Gastroesophageal sphincter (tissue), 4 donors: Measurements from ENCODE around the gene GSX2. TPM values are rescaled to one million over a fixed set of nuclear protein-coding genes. Genes with fewer than 3 reads are reported as not detected.

Experiments
- ATAC-seq: fragments of 150-250 bp; one replicate; pipeline ENCODE4 v1.9.1; 2016; ENCODE audit warnings: mild to moderate bottlenecking, moderate library complexity
- H3K27ac ChIP-seq, 4 donors: fragments of 200-600 bp; sonication (generic) in 3 of 4; 1 replicate in 3 of 4; 2 replicates in 1 of 4; pipeline ENCODE4 v1.5.1; 2016 to 2019
- H3K27me3 ChIP-seq: fragments of 200-600 bp; sonication (generic); one replicate; pipeline ENCODE4 v1.5.1; 2019
- H3K36me3 ChIP-seq, 2 donors: fragments of 200-600 bp; sonication (generic); one replicate each; pipeline ENCODE4 v1.5.1; 2019; ENCODE audit warnings: control low read depth in 1 of 2
- H3K4me1 ChIP-seq, 3 donors: fragments of 200-600 bp; sonication (generic); 1 replicate in 2 of 3; 2 replicates in 1 of 3; pipeline ENCODE4 v1.5.1; 2016 to 2019; ENCODE audit warnings: control low read depth in 2 of 3
- H3K4me3 ChIP-seq, 2 donors: fragments of 200-600 bp; sonication (generic); one replicate each; pipeline ENCODE4 v1.5.1; 2019; ENCODE audit warnings: mild to moderate bottlenecking in 1 of 2, moderate library complexity in 1 of 2
- H3K9me3 ChIP-seq, 3 donors: fragments of 200-600 bp; sonication (generic); one replicate each; pipeline ENCODE4 v1.5.1; 2017 to 2019; ENCODE audit warnings: control low read depth in 2 of 3
- EP300 ChIP-seq: sonication (generic); formaldehyde crosslinking; IDR thresholded peaks from one replicate; pipeline ENCODE4 v1.6.1; 2017; ENCODE audit warnings: antibody characterized with exemption, mild to moderate bottlenecking
- POLR2A ChIP-seq, 2 donors: fragments of 450-650 bp; IDR thresholded peaks; one replicate each; pipeline ENCODE4 v1.6.1; 2017; ENCODE audit warnings: antibody characterized with exemption in 2 of 2, mild to moderate bottlenecking in 2 of 2, moderate library complexity in 1 of 2
- POLR2AphosphoS5 ChIP-seq: sonication (generic); formaldehyde crosslinking; IDR thresholded peaks from one replicate; pipeline ENCODE4 v1.6.1; 2017; ENCODE audit warnings: antibody characterized with exemption
- WGBS, 2 donors: methylation state at CpG; one replicate each; pipeline ENCODE4 v1.1.5; 2018; ENCODE audit warnings: low coverage in 1 of 2; 5-methylcytosine and 5-hydroxymethylcytosine counted together
- total RNA-seq, 4 donors: library from RNA; depleted of rRNA; stranded (reverse); fragments of >200 nt; gene quantifications; one replicate each; pipeline ENCODE4 v1.1.0, GENCODE V29; 2016
- TF ChIP-seq, protein P1 (sequence below), 4 experiments: fragments of 200-600 bp in 2 of 4; fragments of 450-650 bp in 2 of 4; sonication (generic) in 1 of 4; IDR thresholded peaks; one replicate each; pipeline ENCODE4 v1.5.1; 2017 to 2019; ENCODE audit warnings: antibody characterized with exemption in 4 of 4, mild to moderate bottlenecking in 2 of 4, moderate library complexity in 2 of 4

Gene GSX2
- total RNA-seq, 4 donors from 2014 or later: not detected

DNA sequence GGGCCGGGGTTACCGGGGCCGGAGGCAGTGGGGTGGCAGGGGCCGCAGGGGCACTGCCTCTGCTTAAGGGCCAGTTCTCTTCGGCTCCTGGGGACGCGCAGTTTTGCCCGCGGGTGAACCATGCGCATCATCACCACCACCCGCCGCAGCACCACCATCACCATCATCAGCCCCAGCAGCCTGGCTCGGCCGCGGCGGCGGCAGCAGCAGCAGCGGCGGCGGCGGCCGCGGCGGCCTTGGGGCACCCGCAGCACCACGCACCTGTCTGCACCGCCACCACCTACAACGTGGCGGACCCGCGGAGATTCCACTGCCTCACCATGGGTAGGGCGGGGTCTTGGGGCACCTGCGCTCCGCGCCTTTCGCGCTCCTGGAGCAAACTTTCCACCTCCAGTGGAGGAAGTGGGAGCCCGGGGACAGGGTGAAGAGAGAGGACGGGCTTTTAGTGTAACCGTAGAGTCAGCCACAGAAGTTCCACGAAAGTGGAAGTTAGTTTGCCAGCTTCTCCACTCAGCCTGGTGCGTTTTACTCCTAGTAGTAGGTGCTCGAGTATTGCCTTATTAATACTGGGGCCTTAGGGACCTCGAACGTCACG is 729 bp downstream of the GSX2 start:
- Histone ChIP-seq H3K4me3 (peak overlapping the region in 1 of 2 donors; percentile 46), H3K4me1 (peaks cover 0 to 42% (median 20%) of the 10 kb centered on the region in 3 donors), H3K9me3 (no peaks in the 10 kb centered on the region), H3K27ac (no peak overlapping the region), H3K36me3 (no peaks in the 10 kb centered on the region), H3K27me3 (peaks cover 100% of the 10 kb centered on the region)
- peak; percentile 23 for ATAC-seq
- 0 to 3% methylated on average over 7 to 9 of the region's 46 CpGs for WGBS, 2 donors
- TF ChIP-seq POLR2AphosphoS5 (no peak), POLR2A (IDR thresholded peaks at IDR 0.05) (no peak), EP300 (no peak)
- TF ChIP-seq, protein P1, sequence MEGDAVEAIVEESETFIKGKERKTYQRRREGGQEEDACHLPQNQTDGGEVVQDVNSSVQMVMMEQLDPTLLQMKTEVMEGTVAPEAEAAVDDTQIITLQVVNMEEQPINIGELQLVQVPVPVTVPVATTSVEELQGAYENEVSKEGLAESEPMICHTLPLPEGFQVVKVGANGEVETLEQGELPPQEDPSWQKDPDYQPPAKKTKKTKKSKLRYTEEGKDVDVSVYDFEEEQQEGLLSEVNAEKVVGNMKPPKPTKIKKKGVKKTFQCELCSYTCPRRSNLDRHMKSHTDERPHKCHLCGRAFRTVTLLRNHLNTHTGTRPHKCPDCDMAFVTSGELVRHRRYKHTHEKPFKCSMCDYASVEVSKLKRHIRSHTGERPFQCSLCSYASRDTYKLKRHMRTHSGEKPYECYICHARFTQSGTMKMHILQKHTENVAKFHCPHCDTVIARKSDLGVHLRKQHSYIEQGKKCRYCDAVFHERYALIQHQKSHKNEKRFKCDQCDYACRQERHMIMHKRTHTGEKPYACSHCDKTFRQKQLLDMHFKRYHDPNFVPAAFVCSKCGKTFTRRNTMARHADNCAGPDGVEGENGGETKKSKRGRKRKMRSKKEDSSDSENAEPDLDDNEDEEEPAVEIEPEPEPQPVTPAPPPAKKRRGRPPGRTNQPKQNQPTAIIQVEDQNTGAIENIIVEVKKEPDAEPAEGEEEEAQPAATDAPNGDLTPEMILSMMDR (IDR thresholded peaks at IDR 0.05): no peak

DNA sequence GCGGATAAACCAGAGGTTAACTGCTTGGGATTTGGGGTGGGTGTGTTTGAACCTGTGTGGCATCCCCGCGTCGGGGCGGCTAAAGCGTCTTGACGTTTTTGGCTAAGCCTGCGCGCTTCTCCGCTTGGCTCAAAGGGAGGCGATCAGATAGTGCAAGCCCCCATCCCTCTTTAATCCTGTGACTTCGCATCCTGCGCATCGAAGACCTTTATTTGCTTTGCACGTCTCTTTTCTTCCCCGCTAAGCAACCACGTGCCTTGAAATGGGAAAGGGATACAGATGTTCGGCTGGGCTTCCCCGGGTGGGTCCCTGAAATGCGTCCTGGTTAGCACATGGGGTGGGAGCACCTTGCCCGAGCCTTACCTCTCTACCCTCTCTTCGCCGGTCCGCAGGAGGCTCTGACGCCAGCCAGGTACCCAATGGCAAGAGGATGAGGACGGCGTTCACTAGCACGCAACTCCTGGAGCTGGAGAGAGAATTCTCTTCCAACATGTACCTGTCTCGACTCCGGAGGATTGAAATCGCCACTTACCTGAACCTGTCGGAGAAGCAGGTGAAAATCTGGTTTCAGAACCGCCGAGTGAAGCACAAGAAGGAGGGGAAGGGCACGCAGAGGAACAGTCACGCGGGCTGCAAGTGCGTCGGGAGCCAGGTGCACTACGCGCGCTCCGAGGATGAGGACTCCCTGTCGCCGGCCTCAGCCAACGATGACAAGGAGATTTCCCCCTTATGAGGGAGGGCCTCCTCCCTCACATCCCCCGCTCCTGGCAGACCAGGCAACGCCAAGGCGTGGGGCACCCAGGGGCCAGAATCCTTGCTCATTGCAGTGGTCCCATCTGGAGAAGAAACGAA is 1.5 kb downstream of the GSX2 start:
- H3K9me3 ChIP-seq: no peaks in the 10 kb centered on the region
- peaks cover 0 to 42% (median 20%) of the 10 kb centered on the region in 3 donors for H3K4me1 ChIP-seq
- H3K27ac ChIP-seq: no peak overlapping the region
- 3 to 7% methylated on average over 13 to 17 of the region's 50 CpGs for WGBS, 2 donors
- H3K27me3 ChIP-seq: peaks cover 100% of the 10 kb centered on the region
- no peaks in the 10 kb centered on the region for H3K36me3 ChIP-seq
- TF ChIP-seq, protein P1 (IDR thresholded peaks at IDR 0.05): no peak
- TF ChIP-seq POLR2AphosphoS5 (no peak), POLR2A (IDR thresholded peaks at IDR 0.05) (no peak), EP300 (no peak)
- ATAC-seq: no peak
- H3K4me3 ChIP-seq: peak overlapping the region in 1 of 2 donors; percentile 46

DNA sequence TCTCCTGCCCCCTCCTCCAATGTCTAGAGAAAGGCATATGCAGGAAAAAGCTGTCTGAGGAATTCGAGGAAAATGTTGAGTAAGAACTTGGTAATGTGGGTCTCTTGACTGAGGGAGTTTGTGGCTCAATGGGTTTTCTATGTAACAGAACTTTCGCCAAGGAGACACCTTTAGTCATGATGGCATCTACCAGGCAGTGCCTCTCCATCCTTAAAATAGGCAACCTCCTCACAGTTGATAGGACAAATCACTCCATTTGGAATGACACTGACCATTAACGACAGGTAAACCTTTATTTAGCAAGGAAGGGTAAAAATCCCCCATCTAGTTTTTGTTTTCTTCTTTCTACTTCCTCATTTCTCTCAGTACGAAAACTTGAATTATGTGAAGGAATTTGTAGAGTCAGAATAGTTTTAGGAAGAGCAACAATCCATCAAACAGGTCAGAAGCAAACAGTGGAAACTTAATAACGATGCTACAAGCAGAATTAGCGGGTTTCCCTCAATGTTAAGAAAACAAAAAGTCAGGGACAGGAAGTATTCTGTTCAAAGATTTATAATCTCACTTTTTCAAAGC is 2.7 kb downstream of the GSX2 start:
- H3K27ac ChIP-seq: no peak overlapping the region
- H3K4me1 ChIP-seq: peaks cover 0 to 42% (median 20%) of the 10 kb centered on the region in 3 donors
- no peak overlapping the region for H3K4me3 ChIP-seq
- ATAC-seq: no peak
- H3K27me3 ChIP-seq: peaks cover 100% of the 10 kb centered on the region
- 48 to 54% methylated on average over 5 to 6 of the region's 6 CpGs for WGBS, 2 donors
- H3K9me3 ChIP-seq: no peaks in the 10 kb centered on the region
- TF ChIP-seq POLR2AphosphoS5 (no peak), POLR2A (IDR thresholded peaks at IDR 0.05) (no peak), EP300 (no peak)
- TF ChIP-seq, protein P1 (IDR thresholded peaks at IDR 0.05): no peak
- no peaks in the 10 kb centered on the region for H3K36me3 ChIP-seq

DNA sequence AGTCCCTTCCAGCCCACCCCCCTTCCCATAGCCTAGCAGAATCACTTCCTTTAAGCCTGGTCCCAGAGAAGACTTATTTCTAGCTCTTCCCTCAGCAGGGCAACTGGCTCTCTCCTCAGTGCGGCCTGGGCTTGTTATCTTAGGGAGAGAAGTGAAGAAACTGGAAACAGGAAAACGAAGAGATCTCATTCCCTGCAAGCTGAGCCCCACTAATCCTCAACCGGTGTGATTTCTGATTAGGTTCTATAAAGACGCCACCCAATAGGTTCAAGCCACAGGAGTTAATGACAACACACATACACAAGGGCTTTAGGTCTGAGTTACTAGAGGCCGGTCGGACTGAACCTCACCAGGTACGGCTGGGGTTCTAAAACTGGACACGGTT is 3.2 kb downstream of the GSX2 start:
- H3K4me1 ChIP-seq: peaks cover 0 to 44% (median 20%) of the 10 kb centered on the region in 3 donors

More for the DNA sequence above, 3.2 kb downstream of the GSX2 start:
- no peaks in the 10 kb centered on the region for H3K9me3 ChIP-seq
- H3K27ac ChIP-seq: peak overlapping the region in 1 of 4 donors; percentile 40
- no peak for ATAC-seq
- TF ChIP-seq, protein P1 (IDR thresholded peaks at IDR 0.05): no peak
- no peaks in the 10 kb centered on the region for H3K36me3 ChIP-seq
- H3K27me3 ChIP-seq: peaks cover 100% of the 10 kb centered on the region
- 29% methylated on average over 1 of the region's 8 CpGs; no CpG with 5 or more reads in 1 of the 2 donors for WGBS, 2 donors
- H3K4me3 ChIP-seq: peak overlapping the region in 1 of 2 donors; percentile 26
